AG04450 (cell line): ENCODE data around the gene TMEM86B. TPM values are rescaled to one million over a fixed set of nuclear protein-coding genes. Genes with fewer than 3 reads are reported as not detected.

ENCODE experiments used
- CTCF ChIA-PET: fragments of 300-600, 350-600 bp; formaldehyde crosslinking; extraction: SDS; loops from one replicate; lab custom pipeline; 2022; ENCODE audit warnings: antibody characterized with exemption, inconsistent platforms; lab: Charles Lee
- POLR2A ChIA-PET: fragments of 350-600 bp; formaldehyde crosslinking; extraction: SDS; loops from one replicate; lab custom pipeline; 2021; ENCODE audit warnings: antibody characterized with exemption, inconsistent platforms; lab: Yijun Ruan, JAX
- DNase-seq: peaks from one replicate; pipeline ENCODE4 v3.0.0-alpha.2; 2011; ENCODE audit warnings: low read depth, low spot score
- H3K27ac ChIP-seq: one replicate; pipeline ENCODE4 v1.5.1; 2012; ENCODE audit warnings: low read depth, low read length, control low read depth
- H3K27me3 ChIP-seq: one replicate; pipeline ENCODE4 v1.6.0; 2012; ENCODE audit warnings: low read length; ENCODE audit not compliant: control insufficient read depth, insufficient read depth
- H3K4me3 ChIP-seq: 2 replicates; pipeline ENCODE4 v1.5.1; 2011; ENCODE audit warnings: mild to moderate bottlenecking, low read depth, low read length, control low read depth
- H3K9me3 ChIP-seq: 2 replicates; pipeline ENCODE4 v1.5.1; 2012; ENCODE audit warnings: low read length; ENCODE audit not compliant: control insufficient read depth, insufficient read depth
- polyA plus RNA-seq: library from polyadenylated mRNA; depleted of rRNA; stranded (reverse); fragments of >200 nt; gene quantifications from 2 replicates; pipeline ENCODE4 v1.2.3, GENCODE V29; 2011
- TF ChIP-seq, protein P1 (sequence below): IDR thresholded peaks from 2 replicates; pipeline ENCODE4 v1.5.1; 2011; ENCODE audit warnings: low read depth, low read length, control low read depth, inconsistent platforms

The TMEM86B gene
- polyA plus RNA-seq, 1 experiment, result 0.87 TPM

DNA sequence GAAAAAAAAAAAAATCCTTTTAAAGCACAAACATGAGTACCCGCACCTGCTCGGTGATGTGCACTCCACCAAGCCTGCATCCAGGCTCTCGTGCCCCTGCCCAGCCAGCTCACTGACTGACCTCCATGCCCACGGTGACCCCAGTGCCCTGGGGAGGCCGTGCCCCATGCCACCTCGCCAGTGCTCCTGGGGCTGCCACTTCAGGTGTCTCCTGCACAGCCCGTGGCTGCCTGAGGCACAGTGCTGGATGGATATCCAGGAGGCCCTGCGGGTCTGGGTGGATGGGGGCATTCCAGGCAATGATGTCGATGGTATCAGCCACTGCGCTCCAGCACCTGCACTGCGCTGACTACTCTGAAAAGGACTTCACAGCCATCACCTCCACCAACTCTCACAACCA, 21.3 kb upstream of the TMEM86B start:
- Histone ChIP-seq H3K27ac (no peak overlapping the region), H3K27me3 (no peaks in the 10 kb centered on the region), H3K4me3 (no peak overlapping the region), H3K9me3 (no peaks in the 10 kb centered on the region)
- CTCF ChIA-PET, result no interaction called here
- TF ChIP-seq, protein P1, sequence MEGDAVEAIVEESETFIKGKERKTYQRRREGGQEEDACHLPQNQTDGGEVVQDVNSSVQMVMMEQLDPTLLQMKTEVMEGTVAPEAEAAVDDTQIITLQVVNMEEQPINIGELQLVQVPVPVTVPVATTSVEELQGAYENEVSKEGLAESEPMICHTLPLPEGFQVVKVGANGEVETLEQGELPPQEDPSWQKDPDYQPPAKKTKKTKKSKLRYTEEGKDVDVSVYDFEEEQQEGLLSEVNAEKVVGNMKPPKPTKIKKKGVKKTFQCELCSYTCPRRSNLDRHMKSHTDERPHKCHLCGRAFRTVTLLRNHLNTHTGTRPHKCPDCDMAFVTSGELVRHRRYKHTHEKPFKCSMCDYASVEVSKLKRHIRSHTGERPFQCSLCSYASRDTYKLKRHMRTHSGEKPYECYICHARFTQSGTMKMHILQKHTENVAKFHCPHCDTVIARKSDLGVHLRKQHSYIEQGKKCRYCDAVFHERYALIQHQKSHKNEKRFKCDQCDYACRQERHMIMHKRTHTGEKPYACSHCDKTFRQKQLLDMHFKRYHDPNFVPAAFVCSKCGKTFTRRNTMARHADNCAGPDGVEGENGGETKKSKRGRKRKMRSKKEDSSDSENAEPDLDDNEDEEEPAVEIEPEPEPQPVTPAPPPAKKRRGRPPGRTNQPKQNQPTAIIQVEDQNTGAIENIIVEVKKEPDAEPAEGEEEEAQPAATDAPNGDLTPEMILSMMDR, result no peak
- POLR2A ChIA-PET, result no interaction called here
- no peak for DNase-seq

DNA sequence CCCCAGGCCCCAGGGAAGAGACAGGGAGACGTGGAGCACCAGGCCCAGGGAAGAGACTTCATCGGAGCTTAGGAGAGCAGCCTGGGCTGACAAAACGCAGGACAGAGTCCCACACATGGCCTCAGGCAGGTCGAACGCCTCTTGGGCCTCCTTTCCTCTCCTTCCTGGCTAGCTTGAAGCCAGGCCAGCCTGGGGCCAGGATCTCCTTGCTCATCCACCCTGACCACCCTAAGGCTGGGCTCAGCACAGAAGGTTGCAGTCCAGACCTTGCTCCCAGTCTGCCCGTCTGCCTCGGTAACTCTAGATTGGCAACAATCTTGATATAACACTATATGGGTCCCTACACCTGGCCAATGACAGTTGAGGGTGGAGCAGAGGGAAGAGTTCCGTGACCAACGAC, 20.1 kb upstream of the TMEM86B start:
- Histone ChIP-seq H3K4me3 (no peak overlapping the region), H3K9me3 (no peaks in the 10 kb centered on the region), H3K27ac (no peak overlapping the region), H3K27me3 (no peaks in the 10 kb centered on the region)
- no peak for DNase-seq
- ChIA-PET POLR2A (no interaction called here), CTCF (no interaction called here)
- TF ChIP-seq, protein P1, result no peak

DNA sequence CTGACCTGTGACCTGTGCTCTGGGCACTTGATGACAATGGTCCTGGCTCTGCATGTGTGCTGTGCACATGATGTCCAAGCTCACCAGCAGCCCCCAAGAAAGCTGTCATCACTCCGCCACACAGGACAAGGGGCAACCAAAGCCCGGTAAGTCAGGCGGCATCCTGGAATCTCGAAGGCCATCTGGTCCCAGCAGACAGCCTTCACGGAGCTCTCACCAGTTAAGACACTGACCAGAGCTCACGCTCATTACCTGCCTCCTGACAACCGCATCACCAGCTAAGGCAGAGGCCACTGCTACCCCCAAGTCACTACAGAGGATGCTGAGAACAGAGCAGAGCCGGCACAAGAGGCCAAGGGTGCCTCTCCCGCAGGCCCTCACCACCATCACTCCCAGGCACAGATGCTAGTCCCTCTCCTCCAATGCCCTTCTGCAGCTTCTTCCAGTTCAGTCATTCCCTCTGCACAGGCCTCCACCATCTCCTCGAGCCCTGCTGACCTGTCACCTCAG, 19.7 kb upstream of the TMEM86B start:
- H3K27ac ChIP-seq, result no peak overlapping the region
- no peak for DNase-seq
- CTCF ChIA-PET, result no interaction called here

DNA sequence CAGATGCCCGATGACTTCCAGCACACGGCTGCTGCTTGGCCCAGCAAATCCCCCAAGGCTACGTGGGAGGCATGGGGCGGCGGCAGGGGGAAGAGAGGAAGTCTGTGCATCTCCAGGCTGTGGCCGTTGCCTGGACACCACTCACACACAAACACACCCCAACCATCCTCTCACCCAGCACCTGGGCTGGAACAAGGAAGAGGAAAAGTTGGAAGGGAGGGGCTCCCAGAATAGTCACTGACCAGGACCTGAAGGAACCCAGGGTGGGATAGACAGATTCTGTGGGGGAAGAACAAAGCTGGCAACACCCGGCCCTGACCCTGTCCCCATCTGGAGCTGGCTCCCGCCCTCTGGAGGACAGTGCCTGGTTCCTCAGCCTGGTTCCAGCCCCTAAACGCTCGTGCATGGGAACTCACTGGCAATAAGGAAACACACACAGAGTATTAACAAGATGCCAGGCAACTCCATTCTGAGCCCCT, 19.1 kb upstream of the TMEM86B start:
- ChIA-PET POLR2A (no interaction called here), CTCF (no interaction called here)
- H3K27ac ChIP-seq, result no peak overlapping the region
- DNase-seq, result no peak
- H3K9me3 ChIP-seq, result no peaks in the 10 kb centered on the region
- H3K27me3 ChIP-seq, result no peaks in the 10 kb centered on the region
- TF ChIP-seq, protein P1, result no peak
- H3K4me3 ChIP-seq, result no peak overlapping the region

More for the DNA sequence above, 19.7 kb upstream of the TMEM86B start:
- Histone ChIP-seq H3K27me3 (no peaks in the 10 kb centered on the region), H3K4me3 (no peak overlapping the region), H3K9me3 (no peaks in the 10 kb centered on the region)
- POLR2A ChIA-PET, result no interaction called here
- TF ChIP-seq, protein P1, result no peak

DNA sequence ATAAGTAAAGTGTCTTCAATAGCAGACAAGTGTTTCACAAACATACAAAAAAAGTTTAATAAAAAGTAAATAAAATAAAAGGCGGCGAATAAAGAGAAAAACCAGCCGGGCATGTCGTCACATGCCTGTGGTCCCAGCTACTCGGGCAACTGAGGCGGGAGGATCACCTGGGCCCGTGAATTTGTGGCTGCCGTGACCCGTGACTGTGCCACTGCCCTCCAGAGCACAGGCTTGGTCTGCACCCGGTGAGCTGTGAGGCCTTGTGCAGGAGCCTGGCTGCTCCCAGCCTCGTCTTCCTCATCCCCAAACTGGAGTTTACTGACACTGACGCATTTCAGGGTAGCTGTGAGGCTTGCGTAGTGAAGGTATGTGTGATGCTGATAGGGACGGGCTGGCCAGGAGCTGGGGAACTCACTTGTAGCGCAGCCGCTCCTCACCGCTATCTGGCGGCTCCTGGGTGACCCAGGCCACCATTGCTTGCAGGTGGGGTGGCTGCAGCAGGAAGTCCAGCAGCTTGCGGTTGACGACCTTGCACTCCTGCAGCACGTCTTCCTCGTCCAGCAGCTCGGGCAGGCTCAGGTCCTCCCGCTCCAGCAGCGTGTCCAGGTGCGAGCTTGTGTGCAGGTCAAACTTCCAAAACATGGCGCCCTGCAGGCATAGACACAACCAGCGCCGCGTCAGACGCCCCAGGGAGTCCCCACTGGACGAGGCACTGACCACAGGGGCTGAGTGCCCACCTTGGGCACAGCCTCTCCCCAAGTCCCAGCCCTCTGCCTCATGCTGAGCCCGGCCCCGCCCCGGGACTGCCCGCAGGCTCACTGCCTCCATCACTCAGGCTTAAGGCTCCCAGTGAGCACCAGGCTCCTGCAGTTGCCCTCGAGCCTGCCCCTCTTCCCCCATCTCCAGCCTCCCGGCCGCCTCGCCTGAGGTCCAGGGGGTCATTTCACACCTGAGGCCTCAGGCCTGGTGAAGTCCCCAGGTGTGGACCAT, 18.2 kb upstream of the TMEM86B start:
- no peaks in the 10 kb centered on the region for H3K9me3 ChIP-seq
- TF ChIP-seq, protein P1, result no peak
- ChIA-PET CTCF (no interaction called here), POLR2A (interaction anchor here (1.1 kb wide), 1 partner anchor 12 kb away, joined by 3 read pairs; the partner anchor contains the start of gene PPP6R1)
- no peak overlapping the region for H3K27ac ChIP-seq
- no peak for DNase-seq
- no peak overlapping the region for H3K4me3 ChIP-seq
- no peaks in the 10 kb centered on the region for H3K27me3 ChIP-seq
